Stimulated activated CD4-positive, alpha-beta T cell treated with anti-CD3 and anti-CD28 coated beads, Interleukin-1b, Interleukin-23, amount 100 ng/mL, for 48 hours (primary cell): ENCODE results near the gene ARG2.

Source experiments
- DNase-seq: peaks from one replicate; pipeline ENCODE4 v3.0.0-alpha.2; 2020

Gene ARG2

DNA sequence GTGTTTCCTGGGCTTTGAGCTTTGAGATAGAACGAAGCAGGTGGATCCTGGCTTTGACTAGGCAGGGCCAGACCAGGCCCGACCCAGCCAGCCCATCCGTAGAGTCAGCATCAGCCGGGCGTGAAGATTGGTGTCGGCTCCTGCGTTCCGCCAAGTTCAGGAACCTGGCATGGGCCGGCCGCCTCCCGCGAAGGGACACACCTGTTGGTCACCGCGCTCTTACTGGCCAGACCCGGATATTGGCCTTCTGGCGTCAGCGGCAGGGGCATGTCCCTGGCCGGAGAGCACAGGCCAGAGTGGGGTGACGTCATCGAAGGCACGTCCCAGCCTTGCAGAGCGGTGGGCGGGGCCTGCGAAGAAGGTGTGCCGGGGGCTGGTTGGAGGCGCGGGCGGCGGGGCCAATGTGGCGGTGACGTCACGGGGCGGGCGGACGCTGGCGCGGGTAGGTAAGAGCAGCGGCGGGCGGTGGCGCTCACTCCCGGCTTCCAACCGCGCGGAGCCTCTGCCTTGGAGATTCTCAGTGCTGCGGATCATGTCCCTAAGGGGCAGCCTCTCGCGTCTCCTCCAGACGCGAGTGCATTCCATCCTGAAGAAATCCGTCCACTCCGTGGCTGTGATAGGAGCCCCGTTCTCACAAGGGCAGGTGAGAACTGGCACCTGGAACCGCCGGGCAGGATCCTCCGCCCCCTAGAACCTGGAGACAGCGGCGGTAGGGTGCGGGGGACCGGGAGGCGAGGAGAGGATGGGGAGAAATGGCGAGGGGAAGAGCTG is at the start of gene ARG2:
ARG2 (plus strand) TSS at position 475 of the 771 bp plus-strand sequence; CDS start at position 533, 58 bp downstream.
- DNase-seq: peak; percentile 96

- DNase-seq: no peak
These were observed 49.3 kb upstream of the ARG2 start for GRCh38 chr14:67570453-67570852.

GRCh38 chr14:67571275-67571990 is 48.3 kb upstream of the ARG2 start:
- DNase-seq: peak; percentile 62

DNA sequence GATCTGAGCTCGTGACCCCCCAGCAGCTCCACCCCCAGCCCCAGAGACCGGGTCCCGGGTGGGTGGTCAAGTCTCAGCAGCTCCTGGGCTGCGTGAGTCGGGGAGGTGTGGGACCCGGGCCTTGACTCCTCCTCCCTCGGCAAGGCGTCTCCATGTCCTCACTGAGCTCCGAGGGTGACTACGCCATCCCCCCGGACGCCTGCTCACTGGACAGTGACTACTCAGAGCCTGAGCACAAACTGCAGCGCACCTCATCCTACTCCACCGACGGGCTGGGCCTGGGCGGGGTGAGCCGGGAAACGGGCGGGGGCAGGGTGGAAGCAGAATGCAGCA is 47.8 kb upstream of the ARG2 start:
- DNase-seq: no peak

GRCh38 chr14:67572608-67573007 is 47.1 kb upstream of the ARG2 start:
- no peak for DNase-seq

DNA sequence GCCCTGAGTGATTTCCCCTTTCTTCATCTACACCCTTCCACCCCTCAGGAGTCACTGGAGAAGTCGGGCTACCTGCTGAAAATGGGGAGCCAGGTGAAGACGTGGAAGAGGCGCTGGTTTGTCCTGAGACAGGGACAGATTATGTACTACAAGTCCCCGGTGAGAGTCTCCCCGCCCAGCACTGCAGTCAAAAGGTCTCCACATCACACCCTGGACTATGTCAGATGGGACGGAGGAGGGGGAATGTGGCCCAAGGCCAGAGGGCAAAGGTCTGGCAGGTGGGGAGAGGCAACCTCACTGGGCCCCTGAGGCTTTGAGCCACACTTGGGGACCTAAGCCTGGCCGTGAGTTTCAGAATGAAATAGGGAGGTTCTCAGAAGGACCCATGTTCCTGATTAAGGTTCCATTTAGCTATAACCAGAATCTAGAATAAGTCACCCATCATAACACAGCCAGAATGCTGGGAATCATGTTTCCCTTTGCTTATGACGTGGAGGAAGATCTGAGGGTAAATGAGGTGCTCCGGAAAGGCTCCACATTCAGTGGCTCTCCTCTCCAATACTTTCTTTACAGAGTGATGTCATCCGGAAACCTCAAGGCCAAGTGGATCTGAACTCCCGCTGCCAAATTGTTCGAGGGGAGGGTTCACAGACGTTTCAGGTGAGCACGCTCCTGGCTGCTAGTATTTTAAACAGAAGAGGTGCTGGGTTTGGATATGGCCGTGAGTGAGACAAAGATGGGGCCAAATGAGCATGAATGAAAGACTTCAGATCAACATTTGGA is 46.3 kb upstream of the ARG2 start:
- no peak for DNase-seq

- DNase-seq: no peak
These were observed 45.6 kb upstream of the ARG2 start for GRCh38 chr14:67574156-67574555.

DNA sequence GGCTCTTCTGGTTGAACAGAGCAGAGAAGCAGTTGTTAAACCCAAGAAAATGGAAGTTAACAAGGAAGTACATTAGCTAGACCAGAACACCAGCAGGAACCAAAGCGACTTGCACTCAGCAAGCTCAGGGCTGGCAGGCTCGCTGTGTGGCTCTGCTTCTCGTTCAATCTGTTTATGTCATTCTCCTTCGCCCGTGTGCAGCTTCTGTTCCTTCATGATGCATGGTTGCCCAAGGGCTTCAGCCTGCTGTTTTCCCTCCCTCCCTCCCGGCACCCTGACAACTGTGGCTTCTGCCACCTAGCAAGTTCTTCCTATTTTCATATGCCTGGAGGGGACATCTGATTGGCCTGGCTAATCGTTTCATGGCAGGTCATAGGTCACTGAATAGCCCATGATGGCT is 44.9 kb upstream of the ARG2 start:
- no peak for DNase-seq

DNA sequence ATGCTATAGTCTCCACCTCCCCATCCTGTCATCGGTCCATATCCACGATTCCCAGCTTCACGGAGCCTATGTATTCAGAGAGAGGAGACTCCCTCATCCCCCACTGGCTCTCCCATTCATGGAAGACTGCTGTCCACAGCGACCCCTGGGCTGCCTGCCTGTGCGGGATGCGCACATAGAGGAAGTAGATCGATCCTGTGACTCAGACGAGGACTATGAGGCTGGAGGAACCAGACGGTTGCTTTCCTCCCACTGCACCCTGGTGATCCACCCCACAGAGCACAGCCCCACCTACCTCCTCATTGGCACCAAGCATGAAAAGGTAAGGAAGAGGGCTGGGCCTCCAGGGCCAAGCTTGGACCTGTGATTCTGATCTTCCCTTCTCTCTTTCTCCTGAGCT is 44.0 kb upstream of the ARG2 start:
- no peak for DNase-seq

- DNase-seq: no peak
These were observed 43.3 kb upstream of the ARG2 start for GRCh38 chr14:67576216-67576955.

DNA sequence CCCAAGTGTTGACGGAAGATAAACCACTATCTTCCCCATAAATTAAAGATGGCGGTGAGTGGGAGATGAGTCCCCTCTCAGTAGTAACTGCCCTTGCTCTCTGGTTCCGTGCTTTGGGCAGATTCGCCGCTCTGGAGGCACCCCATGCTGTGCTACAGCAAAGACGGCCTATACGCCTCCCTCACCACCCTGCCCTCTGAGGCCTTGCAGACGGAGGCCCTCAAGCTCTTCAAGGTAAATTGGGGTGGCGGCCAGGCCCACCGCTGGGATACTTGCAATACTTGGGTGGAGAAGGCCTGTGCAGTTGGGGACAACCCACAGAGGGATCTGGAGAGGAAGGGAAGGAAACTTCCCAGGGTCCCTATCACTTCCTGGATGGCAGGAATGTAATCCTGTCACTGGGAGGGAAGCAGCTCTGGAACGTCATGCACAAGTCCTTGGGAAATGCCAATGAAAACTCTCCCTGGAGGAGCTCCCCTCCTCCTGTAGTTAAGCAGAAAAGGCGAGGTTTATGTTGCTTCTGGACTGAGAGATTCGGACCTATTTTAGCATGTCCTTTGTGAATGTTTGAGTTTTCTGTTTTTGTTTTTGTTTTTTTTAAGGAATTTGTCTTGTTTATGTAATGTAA is 42.4 kb upstream of the ARG2 start:
- no peak for DNase-seq

DNA sequence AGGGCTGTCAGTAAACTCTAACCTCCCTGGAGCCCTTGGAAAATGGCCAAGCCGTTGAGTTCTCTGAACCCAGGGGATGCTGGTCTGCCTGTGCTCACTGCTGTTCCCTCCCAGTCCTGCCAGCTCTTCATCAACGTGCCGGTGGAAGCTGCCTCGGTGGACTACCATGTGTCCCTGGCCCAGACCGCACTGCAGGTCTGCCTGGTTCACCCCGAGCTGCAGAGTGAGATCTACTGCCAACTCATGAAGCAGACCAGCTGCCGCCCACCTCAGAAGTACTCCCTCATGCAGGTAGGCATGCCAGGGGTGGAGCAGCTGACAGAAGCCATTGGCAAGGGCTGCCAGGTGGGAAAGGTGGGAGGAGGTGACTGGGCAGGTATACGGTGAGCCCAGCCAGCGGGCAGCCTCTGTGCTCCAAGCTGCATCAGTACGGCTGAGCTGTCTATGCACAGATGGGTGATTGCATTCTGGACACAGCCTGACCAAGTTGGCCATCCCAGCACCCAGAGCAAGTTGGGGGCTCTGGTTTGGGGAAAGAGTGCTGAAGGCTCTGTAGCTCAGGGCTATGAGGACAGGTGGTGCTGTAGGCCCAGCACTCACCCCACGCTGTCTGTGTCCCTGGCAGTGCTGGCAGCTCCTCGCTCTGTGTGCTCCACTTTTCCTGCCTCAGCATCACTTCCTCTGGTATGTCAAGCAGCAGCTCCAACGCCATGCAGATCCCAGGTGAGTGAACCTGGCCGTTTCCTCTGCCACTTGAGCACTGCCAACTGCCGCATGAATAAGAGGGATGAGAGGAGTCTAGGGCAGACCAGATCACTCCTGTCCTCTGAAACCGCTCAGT is 41.6 kb upstream of the ARG2 start:
- no peak for DNase-seq

GRCh38 chr14:67579040-67579439 is 40.7 kb upstream of the ARG2 start:
- DNase-seq: no peak

DNA sequence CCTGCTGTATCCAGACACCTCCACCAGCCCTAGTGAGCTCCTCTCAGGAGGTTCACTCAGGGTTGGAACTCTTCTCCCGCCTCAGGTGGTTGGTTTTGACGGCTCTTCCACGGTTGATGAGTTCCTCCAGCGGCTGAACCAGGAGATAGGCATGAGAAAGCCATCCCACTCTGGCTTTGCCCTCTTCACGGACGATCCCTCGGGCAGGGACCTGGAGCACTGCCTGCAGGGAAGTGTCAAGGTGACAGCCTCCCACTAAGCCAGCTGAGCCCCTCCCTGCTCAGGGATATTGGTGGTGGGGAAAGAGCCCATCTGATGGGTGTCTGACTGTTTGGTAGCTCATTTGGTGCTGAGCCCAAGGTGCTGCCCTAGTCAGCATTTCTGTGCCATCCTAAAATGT is 40.1 kb upstream of the ARG2 start:
- no peak for DNase-seq

GRCh38 chr14:67580336-67581171 is 39.2 kb upstream of the ARG2 start:
- no peak for DNase-seq

DNA sequence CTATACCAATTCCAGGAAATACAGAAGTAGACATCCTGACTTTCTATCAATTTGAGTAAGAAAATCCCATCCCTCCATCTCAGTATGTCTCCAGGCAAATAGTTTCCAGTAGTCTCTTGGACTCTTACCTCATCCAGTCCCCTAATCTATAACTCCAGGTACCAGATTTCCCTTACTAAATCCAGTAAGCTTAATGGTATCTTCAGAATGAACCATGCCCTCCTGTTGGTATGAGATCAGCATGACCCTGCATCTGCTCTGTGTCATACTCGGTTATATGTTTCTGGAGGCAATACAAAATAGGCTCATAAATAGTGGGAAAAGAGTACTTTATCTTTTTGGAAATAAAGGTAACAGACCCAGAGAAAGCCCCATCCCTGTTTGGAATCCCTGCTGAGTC is 38.1 kb upstream of the ARG2 start:
- DNase-seq: no peak

GRCh38 chr14:67582061-67582460 is 37.7 kb upstream of the ARG2 start:
- no peak for DNase-seq

GRCh38 chr14:67583711-67584644 is 35.7 kb upstream of the ARG2 start:
- DNase-seq: no peak

DNA sequence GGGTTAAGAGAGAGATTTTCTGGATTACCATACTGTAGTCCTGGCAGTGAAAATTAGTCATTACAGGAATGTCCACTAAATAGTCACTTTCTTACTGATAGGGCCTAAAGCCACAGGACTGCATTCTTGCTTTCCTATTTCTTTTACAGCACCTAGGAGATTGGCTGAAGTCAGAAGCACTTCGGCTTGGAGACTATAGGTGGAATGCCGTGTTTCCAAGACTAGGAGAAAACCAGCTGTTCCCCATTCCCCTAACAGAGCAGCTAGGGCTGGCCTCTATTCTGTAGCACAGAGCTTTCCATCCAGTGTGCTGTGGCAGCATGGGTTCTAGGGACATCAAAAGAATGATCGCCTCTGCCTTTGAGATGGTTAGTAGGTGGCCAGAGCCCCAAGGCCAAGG is 34.7 kb upstream of the ARG2 start:
- no peak for DNase-seq

GRCh38 chr14:67586369-67586768 is 33.4 kb upstream of the ARG2 start:
- DNase-seq: no peak
